DOHH2 (cell line): ENCODE data around the gene GABRA4.

Source experiments
- H3F3A ChIP-seq: fragments of 200-600 bp; sonication (generic), shearing (Covaris generic); 2 replicates; pipeline ENCODE4 v1.6.0; 2016; ENCODE audit warnings: antibody characterized with exemption, mild to moderate bottlenecking; ENCODE audit not compliant: control insufficient read depth, insufficient read depth
- H3K27ac ChIP-seq: fragments of 200-600 bp; sonication (generic); 2 replicates; pipeline ENCODE4 v1.5.1; 2014; ENCODE audit warnings: low read depth, mild to moderate bottlenecking, low read length, moderate library complexity
- H3K27me3 ChIP-seq: fragments of 200-600 bp; sonication (generic); 2 replicates; pipeline ENCODE4 v1.6.1; 2014; ENCODE audit warnings: mild to moderate bottlenecking, low read length, mixed read lengths; ENCODE audit not compliant: control insufficient read depth
- H3K36me3 ChIP-seq: fragments of 200-600 bp; sonication (generic); 2 replicates; pipeline ENCODE4 v1.6.1; 2014; ENCODE audit warnings: mild to moderate bottlenecking, low read length, moderate library complexity, mixed read lengths; ENCODE audit not compliant: control insufficient read depth
- H3K4me1 ChIP-seq: fragments of 200-600 bp; sonication (generic); 2 replicates; pipeline ENCODE4 v1.6.1; 2014; ENCODE audit warnings: mild to moderate bottlenecking, low read length, mixed read lengths; ENCODE audit not compliant: control insufficient read depth
- H3K4me2 ChIP-seq: fragments of 200-600 bp; sonication (generic); 2 replicates; pipeline ENCODE4 v1.6.0; 2014; ENCODE audit warnings: mild to moderate bottlenecking, low read length, moderate library complexity
- H3K4me3 ChIP-seq: fragments of 200-600 bp; sonication (generic); 2 replicates; pipeline ENCODE4 v1.5.1; 2014; ENCODE audit warnings: mild to moderate bottlenecking, low read length, mixed read lengths
- H3K79me2 ChIP-seq: fragments of 200-600 bp; sonication (generic); 2 replicates; pipeline ENCODE4 v1.6.1; 2014; ENCODE audit warnings: mild to moderate bottlenecking, low read length, mixed read lengths; ENCODE audit not compliant: control insufficient read depth
- H3K9me2 ChIP-seq: fragments of 200-600 bp; sonication (generic); replicated peaks from 2 replicates; pipeline ENCODE4 v1.6.1; 2014; ENCODE audit warnings: mild to moderate bottlenecking, low read length, mixed read lengths; ENCODE audit not compliant: control insufficient read depth
- H3K9me3 ChIP-seq: fragments of 200-600 bp; sonication (generic); 2 replicates; pipeline ENCODE4 v1.6.1; 2014; ENCODE audit warnings: antibody characterized with exemption, low read length, mixed read lengths; ENCODE audit not compliant: control insufficient read depth, insufficient read depth
- H4K20me1 ChIP-seq: fragments of 200-600 bp; sonication (generic); 2 replicates; pipeline ENCODE4 v1.6.0; 2014; ENCODE audit warnings: low read depth, mild to moderate bottlenecking, antibody characterized with exemption, low read length, moderate library complexity; ENCODE audit not compliant: control insufficient read depth, insufficient read depth
- EZH2phosphoT487 ChIP-seq: fragments of 200-600 bp; sonication (generic); IDR thresholded peaks from 2 replicates; pipeline ENCODE4 v1.6.1; 2017; ENCODE audit warnings: borderline replicate concordance, mild to moderate bottlenecking, antibody characterized with exemption, low read length, moderate library complexity, mixed read lengths
- TF ChIP-seq, protein P1 (sequence below): fragments of 200-600 bp; sonication (generic); IDR thresholded peaks from one replicate; pipeline ENCODE4 v1.5.1; 2014; ENCODE audit warnings: antibody characterized with exemption, mild to moderate bottlenecking, low read depth, low read length; ENCODE audit not compliant: poor library complexity, severe bottlenecking

GABRA4 gene

DNA sequence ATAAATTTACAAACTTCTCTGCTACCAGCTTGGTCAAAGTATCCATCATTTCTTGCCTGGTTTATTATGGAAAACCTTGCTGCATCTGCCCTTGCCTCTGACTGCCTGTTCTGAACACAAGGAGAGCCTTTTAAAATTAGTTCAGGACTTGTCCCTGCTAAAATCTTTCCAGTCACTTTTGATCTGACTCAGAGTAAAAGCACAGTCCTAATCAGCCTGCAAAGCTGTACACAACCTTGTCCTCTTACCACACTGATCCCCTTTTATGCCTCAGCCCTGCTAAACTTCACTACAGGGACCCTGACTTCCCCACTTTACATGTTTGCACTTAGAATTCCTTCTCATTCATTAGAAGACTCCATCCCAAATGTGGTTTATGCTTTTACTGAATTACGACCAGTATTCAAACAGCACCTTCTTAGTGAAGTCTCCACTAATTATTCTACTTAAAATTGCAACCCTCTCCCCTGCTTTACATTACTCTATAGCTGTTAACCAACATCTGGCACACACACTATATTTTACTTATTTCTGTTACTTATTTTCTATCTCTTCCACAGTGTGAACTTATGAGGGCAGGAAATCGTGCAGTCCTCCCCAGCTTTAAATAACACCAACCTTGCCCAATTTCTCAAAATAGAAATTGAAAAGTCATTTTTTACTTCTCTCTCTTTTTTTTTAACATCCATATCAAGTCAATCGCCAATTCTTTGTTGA is 6.3 kb downstream of the GABRA4 start:
- no peak overlapping the region for H3K4me3 ChIP-seq
- H4K20me1 ChIP-seq, result no peaks in the 10 kb centered on the region
- no peaks in the 10 kb centered on the region for H3K9me2 ChIP-seq
- no peaks in the 10 kb centered on the region for H3K4me1 ChIP-seq
- no peaks in the 10 kb centered on the region; the same call in none of the 2 replicates for H3K27me3 ChIP-seq
- no peaks in the 10 kb centered on the region for H3K36me3 ChIP-seq
- no peaks in the 10 kb centered on the region for H3K79me2 ChIP-seq
- H3F3A ChIP-seq, result no peaks in the 10 kb centered on the region
- H3K27ac ChIP-seq, result no peak overlapping the region
- no peak overlapping the region for H3K4me2 ChIP-seq
- no peaks in the 10 kb centered on the region for H3K9me3 ChIP-seq
- no peak for TF ChIP-seq EZH2phosphoT487
- TF ChIP-seq, protein P1, sequence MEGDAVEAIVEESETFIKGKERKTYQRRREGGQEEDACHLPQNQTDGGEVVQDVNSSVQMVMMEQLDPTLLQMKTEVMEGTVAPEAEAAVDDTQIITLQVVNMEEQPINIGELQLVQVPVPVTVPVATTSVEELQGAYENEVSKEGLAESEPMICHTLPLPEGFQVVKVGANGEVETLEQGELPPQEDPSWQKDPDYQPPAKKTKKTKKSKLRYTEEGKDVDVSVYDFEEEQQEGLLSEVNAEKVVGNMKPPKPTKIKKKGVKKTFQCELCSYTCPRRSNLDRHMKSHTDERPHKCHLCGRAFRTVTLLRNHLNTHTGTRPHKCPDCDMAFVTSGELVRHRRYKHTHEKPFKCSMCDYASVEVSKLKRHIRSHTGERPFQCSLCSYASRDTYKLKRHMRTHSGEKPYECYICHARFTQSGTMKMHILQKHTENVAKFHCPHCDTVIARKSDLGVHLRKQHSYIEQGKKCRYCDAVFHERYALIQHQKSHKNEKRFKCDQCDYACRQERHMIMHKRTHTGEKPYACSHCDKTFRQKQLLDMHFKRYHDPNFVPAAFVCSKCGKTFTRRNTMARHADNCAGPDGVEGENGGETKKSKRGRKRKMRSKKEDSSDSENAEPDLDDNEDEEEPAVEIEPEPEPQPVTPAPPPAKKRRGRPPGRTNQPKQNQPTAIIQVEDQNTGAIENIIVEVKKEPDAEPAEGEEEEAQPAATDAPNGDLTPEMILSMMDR, result no peak

DNA sequence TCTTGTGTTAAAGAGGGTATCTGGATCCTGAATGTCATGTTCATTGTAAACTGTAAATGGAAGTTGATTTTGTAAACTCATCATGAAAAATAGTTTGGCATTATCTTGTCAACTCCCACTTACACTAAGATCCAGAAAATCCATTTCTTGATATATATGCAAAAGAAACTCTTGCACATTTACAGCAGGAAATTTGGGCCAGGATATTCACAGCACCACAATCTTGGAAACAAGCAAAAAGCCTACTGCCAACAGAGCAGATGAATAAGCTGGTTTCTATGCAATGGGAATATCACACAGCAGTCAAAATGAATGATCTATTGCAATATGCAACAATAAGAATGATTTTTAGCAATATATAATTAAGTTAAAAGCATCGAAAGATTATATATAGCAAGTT is 8.6 kb downstream of the GABRA4 start:
- H3F3A ChIP-seq, result no peaks in the 10 kb centered on the region
- H3K36me3 ChIP-seq, result no peaks in the 10 kb centered on the region
- no peak overlapping the region for H3K4me2 ChIP-seq
- H3K27me3 ChIP-seq, result no peaks in the 10 kb centered on the region; the same call in 1 of the 2 replicates
- no peaks in the 10 kb centered on the region for H3K79me2 ChIP-seq
- no peak overlapping the region for H3K27ac ChIP-seq
- no peaks in the 10 kb centered on the region for H3K9me3 ChIP-seq
- H4K20me1 ChIP-seq, result no peaks in the 10 kb centered on the region
- H3K4me3 ChIP-seq, result no peak overlapping the region
- no peaks in the 10 kb centered on the region for H3K4me1 ChIP-seq
- no peaks in the 10 kb centered on the region for H3K9me2 ChIP-seq
- TF ChIP-seq EZH2phosphoT487, result no peak

DNA sequence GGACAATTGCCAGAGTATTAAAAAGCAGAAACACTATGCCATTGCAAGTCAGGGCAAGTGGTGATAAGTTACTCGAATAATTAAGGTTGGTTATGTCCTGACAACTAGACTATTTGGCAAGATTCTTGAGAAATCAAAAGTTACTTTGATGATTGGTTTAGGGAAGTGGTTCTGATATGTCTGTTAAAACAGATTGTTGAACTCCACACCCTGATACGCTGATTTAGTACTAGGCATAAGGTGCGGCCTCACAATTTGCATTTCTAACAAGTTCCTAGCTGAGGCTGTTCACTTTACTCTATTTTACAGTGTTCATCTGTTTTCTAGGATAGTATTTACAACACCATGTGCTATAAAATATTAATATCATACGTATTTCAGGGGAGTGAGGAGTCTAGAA is 12.5 kb downstream of the GABRA4 start:
- Histone ChIP-seq H3K9me2 (no peaks in the 10 kb centered on the region), H3K79me2 (no peaks in the 10 kb centered on the region), H3K27me3 (no peaks in the 10 kb centered on the region), H4K20me1 (no peaks in the 10 kb centered on the region), H3K27ac (no peak overlapping the region), H3K36me3 (no peaks in the 10 kb centered on the region), H3K4me2 (no peak overlapping the region), H3K4me1 (peaks cover 6% of the 10 kb centered on the region), H3K4me3 (no peak overlapping the region), H3K9me3 (no peaks in the 10 kb centered on the region), H3F3A (no peaks in the 10 kb centered on the region)
- no peak for TF ChIP-seq EZH2phosphoT487
- TF ChIP-seq, protein P1, result no peak

DNA sequence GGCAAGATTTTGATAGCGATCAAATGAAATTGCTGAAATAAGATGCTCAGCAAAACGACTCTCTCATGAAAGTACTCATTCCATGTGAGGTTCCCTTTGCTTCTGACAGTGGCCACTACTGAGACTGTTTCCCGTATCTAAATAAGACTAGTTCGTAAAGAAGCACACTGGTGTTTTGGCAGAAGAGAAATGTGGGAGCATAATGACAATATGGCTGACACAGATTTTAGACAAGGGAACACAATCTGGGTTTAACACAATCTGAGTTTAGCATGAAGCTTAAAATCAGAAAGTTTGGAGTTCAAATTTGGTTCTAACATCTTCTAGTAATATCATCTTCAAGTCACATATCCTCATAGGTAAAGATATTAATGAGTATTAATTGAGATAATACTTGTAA is 13.7 kb downstream of the GABRA4 start:
- H3K4me1 ChIP-seq, result peaks cover 11% of the 10 kb centered on the region
- no peak overlapping the region for H3K4me3 ChIP-seq
- no peaks in the 10 kb centered on the region for H3K36me3 ChIP-seq
- no peak for TF ChIP-seq EZH2phosphoT487
- TF ChIP-seq, protein P1, result no peak
- H3K79me2 ChIP-seq, result no peaks in the 10 kb centered on the region
- H3F3A ChIP-seq, result no peaks in the 10 kb centered on the region
- no peaks in the 10 kb centered on the region for H3K9me3 ChIP-seq
- H3K4me2 ChIP-seq, result no peak overlapping the region
- H3K9me2 ChIP-seq, result no peaks in the 10 kb centered on the region
- H3K27ac ChIP-seq, result no peak overlapping the region
- H4K20me1 ChIP-seq, result no peaks in the 10 kb centered on the region
- H3K27me3 ChIP-seq, result no peaks in the 10 kb centered on the region
